K562 (cell line): ENCODE results near the gene YLPM1. TPM values are rescaled to one million over a fixed set of nuclear protein-coding genes. Genes with fewer than 3 reads are reported as not detected.
A peak's percentile ranks its signal among the peaks of the same experiment; 100 is the strongest.

ENCODE experiments used
- ATAC-seq: fragments of 200-7000 bp; cut with Tn5 transposase; 3 replicates; pipeline ENCODE4 v1.9.1; 2020; ENCODE audit warnings: moderate library complexity
- BruUV-seq: library from RNA; stranded (reverse); fragments of 400-500 nt; replicated peaks from 2 replicates; lab custom pipeline; 2021; lab: Mats Ljungman, UMichigan
- CTCF ChIA-PET: fragments of 300-600 bp; formaldehyde crosslinking; extraction: SDS; loops from one replicate; lab custom pipeline; 2021; ENCODE audit warnings: low intra/inter-chr PET ratio; lab: Yijun Ruan, JAX
- POLR2A ChIA-PET: fragments of 300-600, 350-650 bp; sonication (Branson Sonifier 250); formaldehyde crosslinking; extraction: SDS; loops from one replicate; lab custom pipeline; 2021; ENCODE audit warnings: antibody characterized with exemption, inconsistent platforms; lab: Yijun Ruan, JAX
- DNase-seq, 4 experiments: peaks; one replicate each; pipeline versions ENCODE4 v3.0.0 to v3.0.0-alpha.2; 2011 to 2018; ENCODE audit warnings: low spot score in 3 of 4, mixed read lengths in 3 of 4; ENCODE audit errors: extremely low read depth in 1 of 4
- FAIRE-seq: peaks from 2 replicates; lab custom pipeline; 2011; peaks lifted over from hg19 to GRCh38; lab: Jason Lieb, UNC
- H2AFZ ChIP-seq: 2 replicates; pipeline ENCODE4 v1.6.0; 2011; ENCODE audit warnings: low read depth, low read length, control low read depth, inconsistent platforms
- H3K27ac ChIP-seq: fragments of 200-600 bp; 3 replicates; pipeline ENCODE4 v1.8.0; 2011; ENCODE audit warnings: low read depth, mild to moderate bottlenecking, control low read depth, inconsistent platforms, low read length, moderate library complexity, mixed read lengths; ENCODE audit errors: extremely low read depth
- H3K27me3 ChIP-seq, 2 experiments: fragments of 300-600 bp in 1 of 2; 2 replicates in 1 of 2; 3 replicates in 1 of 2; pipeline versions ENCODE4 v1.6.0 to v1.8.0; 2011; ENCODE audit warnings: inconsistent platforms in 2 of 2, low read length in 2 of 2, mild to moderate bottlenecking in 1 of 2, mixed read lengths in 1 of 2, moderate library complexity in 1 of 2; ENCODE audit not compliant: control insufficient read depth in 2 of 2, insufficient read depth in 2 of 2
- H3K36me3 ChIP-seq: fragments of 300-600 bp; 3 replicates; pipeline ENCODE4 v1.8.0; 2011; ENCODE audit warnings: mild to moderate bottlenecking, low read length, inconsistent platforms; ENCODE audit not compliant: control insufficient read depth, insufficient read depth
- H3K4me1 ChIP-seq, 2 experiments: fragments of 200-600 bp in 1 of 2; replicated peaks in 1 of 2; 2 replicates in 1 of 2; 3 replicates in 1 of 2; pipeline versions ENCODE4 v1.5.1 to v1.8.0; 2011; ENCODE audit warnings: inconsistent platforms in 2 of 2, low read length in 2 of 2, mild to moderate bottlenecking in 1 of 2, mixed read lengths in 1 of 2, moderate library complexity in 1 of 2; ENCODE audit not compliant: control insufficient read depth in 2 of 2, insufficient read depth in 2 of 2
- H3K4me2 ChIP-seq: 2 replicates; pipeline ENCODE4 v1.6.1; 2011; ENCODE audit warnings: low read length, control low read depth, inconsistent platforms, mixed read lengths; ENCODE audit not compliant: insufficient read depth
- H3K4me3 ChIP-seq: fragments of 200-600 bp; sonication (generic), shearing (Covaris generic); 2 replicates; pipeline ENCODE4 v1.5.1; 2016; ENCODE audit warnings: control low read depth, inconsistent platforms
- H3K79me2 ChIP-seq: fragments of 200-600 bp; 3 replicates; pipeline ENCODE4 v1.8.0; 2011; ENCODE audit warnings: low read length, inconsistent platforms; ENCODE audit not compliant: control insufficient read depth, insufficient read depth
- H3K9ac ChIP-seq, 2 experiments: 2 replicates each; pipeline versions ENCODE4 v1.6.0 to v1.6.1; 2011; ENCODE audit warnings: low read depth in 2 of 2, low read length in 2 of 2, control low read depth in 1 of 2, inconsistent platforms in 1 of 2, mild to moderate bottlenecking in 1 of 2, mixed read lengths in 1 of 2; ENCODE audit not compliant: insufficient read depth in 1 of 2
- H3K9me1 ChIP-seq: one replicate; pipeline ENCODE4 v1.6.0; 2011; ENCODE audit warnings: inconsistent platforms, mild to moderate bottlenecking, low read length, moderate library complexity; ENCODE audit not compliant: control insufficient read depth, insufficient read depth
- H3K9me3 ChIP-seq: replicated peaks from 2 replicates; pipeline ENCODE4 v1.5.1; 2011; ENCODE audit warnings: low read depth, low read length, inconsistent platforms; ENCODE audit not compliant: control insufficient read depth, insufficient read depth
- H4K20me1 ChIP-seq: replicated peaks from 2 replicates; pipeline ENCODE4 v1.6.1; 2011; ENCODE audit warnings: low read length, inconsistent platforms, mixed read lengths; ENCODE audit not compliant: control insufficient read depth, insufficient read depth
- ADNP ChIP-seq: fragments of 200-800 bp; sonication (Bioruptor generic); IDR thresholded peaks from 2 replicates; pipeline ENCODE4 v1.6.1; 2016; ENCODE audit warnings: missing genetic modification characterization, missing compliant biosample characterization
- FOSL1 ChIP-seq: fragments of 200-800 bp; sonication (Bioruptor generic); conservative IDR thresholded peaks from 2 replicates; pipeline ENCODE4 v1.6.1; 2016; ENCODE audit warnings: missing genetic modification characterization, missing compliant biosample characterization
- FOXK2 ChIP-seq, 2 experiments: fragments of 450-650 bp; IDR thresholded peaks in 1 of 2; conservative IDR thresholded peaks in 1 of 2; 2 replicates each; pipeline ENCODE4 v1.6.1; 2016; ENCODE audit warnings: low read depth in 2 of 2, mild to moderate bottlenecking in 1 of 2
- GABPB1 ChIP-seq: sonication (generic); formaldehyde crosslinking; IDR thresholded peaks from 2 replicates; pipeline ENCODE4 v1.8.0; 2022; ENCODE audit warnings: mild to moderate bottlenecking, missing genetic modification reagents
- KDM2B ChIP-seq: fragments of 250-450 bp; sonication (Bioruptor Pico); IDR thresholded peaks from 2 replicates; pipeline ENCODE4 v1.8.0; 2021; ENCODE audit warnings: mild to moderate bottlenecking, moderate library complexity
- KDM5B ChIP-seq: fragments of 200-600 bp; sonication (generic); IDR thresholded peaks from 2 replicates; pipeline ENCODE4 v1.6.1; 2012; ENCODE audit warnings: low read depth, mild to moderate bottlenecking, moderate library complexity, low read length, control low read depth, inconsistent platforms; ENCODE audit not compliant: insufficient replicate concordance
- MBD2 ChIP-seq: sonication (generic); IDR thresholded peaks from 2 replicates; pipeline ENCODE4 v1.6.1; 2016; ENCODE audit warnings: low read depth, borderline replicate concordance
- MTA2 ChIP-seq: fragments of 450-650 bp; IDR thresholded peaks from 2 replicates; pipeline ENCODE4 v1.6.1; 2016; ENCODE audit warnings: low read depth
- NFE2 ChIP-seq: IDR thresholded peaks from 2 replicates; pipeline ENCODE4 v1.6.1; 2014; ENCODE audit warnings: antibody characterized with exemption, low read depth
- NFIC ChIP-seq: fragments of 450-650 bp; IDR thresholded peaks from 2 replicates; pipeline ENCODE4 v1.6.1; 2017; ENCODE audit warnings: mild to moderate bottlenecking, inconsistent platforms
- NR4A1 ChIP-seq, 2 experiments: fragments of 250-450 bp in 1 of 2; fragments of 450-650 bp in 1 of 2; sonication (Bioruptor Pico) in 1 of 2; IDR thresholded peaks; 2 replicates each; pipeline versions ENCODE4 v1.4.0 to v1.6.1; 2016 to 2020; ENCODE audit warnings: mild to moderate bottlenecking in 2 of 2, missing compliant biosample characterization in 1 of 2, missing genetic modification characterization in 1 of 2, moderate library complexity in 1 of 2
- NRF1 ChIP-seq, 2 experiments: fragments of 450-650 bp; IDR thresholded peaks in 1 of 2; conservative IDR thresholded peaks in 1 of 2; 2 replicates each; pipeline ENCODE4 v1.6.1; 2014; ENCODE audit warnings: mild to moderate bottlenecking in 2 of 2
- OTX1 ChIP-seq: fragments of 450-650 bp; formaldehyde crosslinking; IDR thresholded peaks from 2 replicates; pipeline ENCODE4 v1.4.0; 2022; ENCODE audit warnings: mild to moderate bottlenecking
- PHF8 ChIP-seq: fragments of 200-600 bp; sonication (generic); IDR thresholded peaks from 2 replicates; pipeline ENCODE4 v1.6.1; 2012; ENCODE audit warnings: mixed run types, mild to moderate bottlenecking, inconsistent platforms, low read length, moderate library complexity, borderline replicate concordance
- POLR2H ChIP-seq: IDR thresholded peaks from 2 replicates; pipeline ENCODE4 v1.6.1; 2016; ENCODE audit warnings: missing genetic modification characterization, low read depth, mild to moderate bottlenecking, control low read depth, missing compliant biosample characterization, moderate library complexity
- RB1 ChIP-seq: fragments of 450-650 bp; IDR thresholded peaks from 2 replicates; pipeline ENCODE4 v1.6.1; 2017; ENCODE audit warnings: low read depth, mild to moderate bottlenecking
- RBBP5 ChIP-seq: fragments of 200-600 bp; sonication (generic); IDR thresholded peaks from 2 replicates; pipeline ENCODE4 v1.6.1; 2012; ENCODE audit warnings: borderline replicate concordance, mild to moderate bottlenecking, low read length, control low read depth, inconsistent platforms; ENCODE audit not compliant: insufficient read depth, poor library complexity, severe bottlenecking
- SMAD4 ChIP-seq: fragments of 250-450 bp; sonication (Bioruptor Pico); conservative IDR thresholded peaks from 2 replicates; pipeline ENCODE4 v1.8.0; 2021; ENCODE audit warnings: inconsistent platforms, mild to moderate bottlenecking, moderate library complexity
- SUPT5H ChIP-seq: fragments of 450-650 bp; IDR thresholded peaks from 2 replicates; pipeline ENCODE4 v1.6.1; 2016
- TEAD2 ChIP-seq: fragments of 450-650 bp; IDR thresholded peaks from 2 replicates; pipeline ENCODE4 v1.6.1; 2016; ENCODE audit warnings: missing genetic modification characterization, control low read depth, missing compliant biosample characterization
- ZKSCAN1 ChIP-seq: fragments of 150-350 bp; IDR thresholded peaks from 2 replicates; pipeline ENCODE4 v1.6.1; 2016; ENCODE audit warnings: low read depth, low read length
- WGBS: fragments of 100-300 bp; shearing (Covaris generic); methylation state at CpG from one replicate; pipeline ENCODE4 v1.1.6; 2016; ENCODE audit warnings: low coverage, mixed read lengths; ENCODE audit not compliant: insufficient coverage; ENCODE audit errors: missing lambda C conversion rate; 5-methylcytosine and 5-hydroxymethylcytosine counted together
- in situ Hi-C: fragments of 300-500 bp; cut with MboI; formaldehyde crosslinking; loops from 4 replicates; pipeline ENCODE4 v1.15.0; 2018; ENCODE audit warnings: inconsistent platforms, mixed read lengths
- intact Hi-C: fragments of 100-400 bp; cut with micrococcal nuclease; formaldehyde crosslinking; loops from 2 replicates; pipeline ENCODE4 v1.14.2; 2022
- polyA plus RNA-seq, 8 experiments: library from polyadenylated mRNA; depleted of rRNA in 4 of 8; stranded (reverse) in 5 of 8; unstranded in 3 of 8; fragments of >200 nt; fragmentation: Nextera tagmentation in 2 of 8; fragmentation: Illumina TruSeq in 1 of 8; extraction: Ambion mirVana in 2 of 8; extraction: Trizol in 1 of 8; gene quantifications; 2 replicates each; pipeline versions ENCODE4 v1.2.1 to v1.2.3, GENCODE V29; 2011 to 2014; ENCODE audit warnings: inconsistent platforms in 1 of 8, missing spikeins in 1 of 8
- total RNA-seq, 7 experiments: library from RNA; depleted of rRNA in 6 of 7; stranded (reverse); fragments of >200 nt in 6 of 7; fragmentation: Illumina TruSeq in 2 of 7; extraction: Trizol in 2 of 7; gene quantifications; 2 replicates each; pipeline versions ENCODE4 v1.2.1 to v1.2.3, GENCODE V29; 2011 to 2021; ENCODE audit warnings: low replicate concordance in 1 of 7
- TF ChIP-seq, protein P1 (sequence below), 2 experiments: IDR thresholded peaks; 2 replicates each; pipeline ENCODE4 v1.6.1; 2011; ENCODE audit warnings: borderline replicate concordance in 1 of 2, control low read depth in 1 of 2, low read depth in 1 of 2, low read length in 1 of 2, mild to moderate bottlenecking in 1 of 2, mixed read lengths in 1 of 2, moderate library complexity in 1 of 2; ENCODE audit not compliant: insufficient read depth in 1 of 2, insufficient read length in 1 of 2, poor library complexity in 1 of 2, severe bottlenecking in 1 of 2; ENCODE audit errors: extremely low read depth in 1 of 2

The YLPM1 gene
- total and polyA plus RNA-seq, 9 of the 15 experiments (the other 6 are each of a cell fraction or from before 2014, with no cell fraction given), result 7.2 to 32.7 (median 14.6) TPM

GRCh38 chr14:74881431-74882102 is 118.5 kb downstream of the YLPM1 start, which contains the start of gene DLST:
TSS of gene DLST (plus strand) at chr14:74881916. CDS start at chr14:74881954, 38 bp downstream.
- intact Hi-C loops, result no loop called here
- no peaks in the 10 kb centered on the region for H3K9me3 ChIP-seq
- peaks cover 12 to 16% of the 10 kb centered on the region in 2 experiments; a peak in 4 of 5 replicates for H3K4me1 ChIP-seq
- ChIA-PET POLR2A (interaction anchor here (0.7 to 1.0 kb wide), 5 partner anchors 10 to 207 kb away, joined by 3 to 5 read pairs (median 4); no protein-coding TSS in a partner anchor), CTCF (no interaction called here)
- in situ Hi-C loops, result no loop called here
- H3K9ac ChIP-seq, result peak within 1 kb of the TSS; percentile 86 to 97
- ATAC-seq (peak; percentile 94), FAIRE-seq (no peak), DNase-seq (peak; percentile 89 to 94 (median 92))
- peak within 1 kb of the TSS; percentile 95 for H3K4me2 ChIP-seq
- H4K20me1 ChIP-seq, result peaks cover 42% of the 10 kb centered on the region
- no peaks in the 10 kb centered on the region for H3K27me3 ChIP-seq
- peak within 1 kb of the TSS; percentile 97 for H2AFZ ChIP-seq
- H3K4me3 ChIP-seq, result peak within 1 kb of the TSS; percentile 95
- H3K79me2 ChIP-seq, result peaks cover 49% of the 10 kb centered on the region
- peaks cover 2% of the 10 kb centered on the region for H3K9me1 ChIP-seq
- WGBS, result under 1% methylated on average over 29 of the region's 53 CpGs
- peak within 1 kb of the TSS; percentile 86 for H3K27ac ChIP-seq
- no TSS peak for BruUV-seq
- H3K36me3 ChIP-seq, result peaks cover 30% of the 10 kb centered on the region; the same call in 2 of the 3 replicates
- TF ChIP-seq RBBP5 (peak; percentile 98), FOXK2 (conservative IDR thresholded peaks at IDR 0.05 in 1 of 2, IDR thresholded peaks at IDR 0.05 in 1 of 2; ENCODE audit: low read depth in 2 of 2) (peak in 1 of 2 experiments; percentile 99; a peak in 2 of 4 replicates), RB1 (peak; percentile 73; the same call in 1 of the 2 replicates), TEAD2 (tag) (no peak), KDM5B (peak; percentile 49), FOSL1 (tag) (0 out of 2 replicates have a peak, but pooled peaks have one; percentile 5), ADNP (tag) (no peak), OTX1 (CRISPR knock-in tag) (no peak), NFIC (peak; percentile 15; the same call in 1 of the 2 replicates), GABPB1 (peak; percentile 98), POLR2H (tag) (peak; percentile 46; the same call in 1 of the 2 replicates), NRF1 (conservative IDR thresholded peaks at IDR 0.05 in 1 of 2, IDR thresholded peaks at IDR 0.05 in 1 of 2) (peak in 1 of 2 experiments; percentile 59; a peak in 3 of 4 replicates), MTA2 (no peak), NR4A1 (CRISPR knock-in tag; IDR thresholded peaks at IDR 0.05) (no peak), NR4A1 (tag; IDR thresholded peaks at IDR 0.05) (peak; percentile 62; the same call in 1 of the 2 replicates), SMAD4 (CRISPR knock-in tag) (peak; percentile 62), KDM2B (CRISPR knock-in tag) (peak; percentile 36; the same call in 1 of the 2 replicates), SUPT5H (peak; percentile 72), NFE2 (no peak), MBD2 (peak; percentile 97), ZKSCAN1 (0 out of 2 replicates have a peak, but pooled peaks have one; percentile 18), PHF8 (peak; percentile 87; the same call in 1 of the 2 replicates)
- TF ChIP-seq, protein P1, sequence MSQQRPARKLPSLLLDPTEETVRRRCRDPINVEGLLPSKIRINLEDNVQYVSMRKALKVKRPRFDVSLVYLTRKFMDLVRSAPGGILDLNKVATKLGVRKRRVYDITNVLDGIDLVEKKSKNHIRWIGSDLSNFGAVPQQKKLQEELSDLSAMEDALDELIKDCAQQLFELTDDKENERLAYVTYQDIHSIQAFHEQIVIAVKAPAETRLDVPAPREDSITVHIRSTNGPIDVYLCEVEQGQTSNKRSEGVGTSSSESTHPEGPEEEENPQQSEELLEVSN (IDR thresholded peaks at IDR 0.05; ENCODE audit: borderline replicate concordance in 1 of 2, extremely low read depth in 1 of 2, insufficient read depth in 1 of 2, insufficient read length in 1 of 2, low read depth in 1 of 2, low read length in 1 of 2, poor library complexity in 1 of 2, severe bottlenecking in 1 of 2), result peak; percentile 49
